Measurements from ENCODE around the gene MVB12B. TPM values are rescaled to one million over a fixed set of nuclear protein-coding genes. Genes with fewer than 3 reads are reported as not detected.

MVB12B gene
- total RNA-seq, 1 experiment from 2014 or later, result 5.8 TPM

GRCh38 chr9:126386088-126386487, 59.5 kb downstream of the MVB12B start:
- WGBS (ENCODE audit: extremely low coverage, insufficient read length, low lambda C conversion rate), result no CpG with 5 or more reads among the region's 5 CpGs
- peak; percentile 54; the same call in 2 of the 3 replicates for TF ChIP-seq CTCF (conservative IDR thresholded peaks at IDR 0.05)

More at GRCh38 chr9:126386088-126386487, 59.5 kb downstream of the MVB12B start:
- Mint-ChIP-seq H3K4me1 (peaks cover 3 to 7% of the 10 kb centered on the region in 2 experiments; a peak in 1 of 4 replicates), H3K4me3 (no peak overlapping the region), H3K36me3 (ENCODE audit: insufficient read depth in 1 of 3, low read depth in 3 of 3) (peaks cover 0 to 4% (median 0%) of the 10 kb centered on the region in 3 experiments; a peak in 2 of 7 replicates), H3K27ac (no peak overlapping the region), H3K9me3 (no peaks in the 10 kb centered on the region), H3K27me3 (ENCODE audit: low read depth) (no peaks in the 10 kb centered on the region; the same call in 1 of the 2 replicates)
- Histone ChIP-seq H3T11ph (ENCODE audit: low read length) (no peak overlapping the region), H2BK12ac (ENCODE audit: insufficient read length, low read depth, low read length) (no peak overlapping the region), H3K79me2 (ENCODE audit: insufficient read depth, low read length) (no peaks in the 10 kb centered on the region), H3K4me2 (ENCODE audit: insufficient read depth, insufficient read length, low read length) (no peak overlapping the region), H2BK15ac (ENCODE audit: low read depth, low read length) (no peak overlapping the region), H3K4ac (ENCODE audit: low read depth, low read length) (no peak overlapping the region), H2BK5ac (ENCODE audit: insufficient read length, low read length) (no peak overlapping the region), H2BK120ac (ENCODE audit: low read depth, low read length, poor library complexity, severe bottlenecking) (no peak overlapping the region), H3K4me1 (ENCODE audit: insufficient read depth, low read length) (peaks cover 3% of the 10 kb centered on the region; the same call in 1 of the 2 replicates), H3K9ac (ENCODE audit: extremely low read depth, insufficient read length, low read length) (no peak overlapping the region), H2BK20ac (ENCODE audit: low read depth, low read length, poor library complexity, severe bottlenecking) (no peak overlapping the region), H3K9me3 (ENCODE audit: control insufficient read depth, low read depth, low read length) (no peaks in the 10 kb centered on the region), H2AFZ (ENCODE audit: low read length) (no peak overlapping the region), H3K14ac (ENCODE audit: insufficient read depth, low read length) (no peak overlapping the region; the same call in 1 of the 2 replicates), H4K8ac (replicated peaks; ENCODE audit: insufficient read length, low read depth, low read length) (no peak overlapping the region), H3K27ac (ENCODE audit: insufficient read length, low read depth, low read length) (no peak overlapping the region), H3K18ac (ENCODE audit: insufficient read length, low read depth, low read length) (no peak overlapping the region), H3K23me2 (ENCODE audit: insufficient read length, low read depth, low read length, poor library complexity, severe bottlenecking) (no peaks in the 10 kb centered on the region), H4K5ac (ENCODE audit: insufficient read length, low read depth, low read length) (no peak overlapping the region), H3K56ac (ENCODE audit: insufficient read length, low read depth, low read length) (no peak overlapping the region), H2AK5ac (ENCODE audit: insufficient read length, low read length) (no peak overlapping the region), H4K91ac (ENCODE audit: insufficient read length, low read depth, low read length) (no peak overlapping the region), H3K79me1 (ENCODE audit: insufficient read depth, low read depth, low read length, poor library complexity, severe bottlenecking) (no peaks in the 10 kb centered on the region), H4K20me1 (ENCODE audit: control insufficient read depth, insufficient read depth, insufficient read length) (no peaks in the 10 kb centered on the region), H3K23ac (ENCODE audit: insufficient read length, low read depth, low read length) (no peak overlapping the region), H3K27me3 (ENCODE audit: insufficient read depth, low read length) (no peaks in the 10 kb centered on the region)
- DNase-seq, result peak; percentile 46
